Uterus (tissue), 2 donors: ENCODE data around the gene AKR1D1.

ENCODE experiments used
- POLR2A ChIP-seq, 2 donors: fragments of 450-650 bp; IDR thresholded peaks; one replicate each; pipeline ENCODE4 v1.6.1; 2016; ENCODE audit warnings: antibody characterized with exemption in 2 of 2, mild to moderate bottlenecking in 1 of 2, moderate library complexity in 1 of 2
- TF ChIP-seq, protein P1 (sequence below), 4 experiments: fragments of 200-600 bp in 2 of 4; fragments of 450-650 bp in 2 of 4; sonication (generic) in 2 of 4; IDR thresholded peaks; one replicate each; pipeline ENCODE4 v1.5.1; 2016 to 2019; ENCODE audit warnings: antibody characterized with exemption in 4 of 4, mild to moderate bottlenecking in 2 of 4, moderate library complexity in 1 of 4

DNA sequence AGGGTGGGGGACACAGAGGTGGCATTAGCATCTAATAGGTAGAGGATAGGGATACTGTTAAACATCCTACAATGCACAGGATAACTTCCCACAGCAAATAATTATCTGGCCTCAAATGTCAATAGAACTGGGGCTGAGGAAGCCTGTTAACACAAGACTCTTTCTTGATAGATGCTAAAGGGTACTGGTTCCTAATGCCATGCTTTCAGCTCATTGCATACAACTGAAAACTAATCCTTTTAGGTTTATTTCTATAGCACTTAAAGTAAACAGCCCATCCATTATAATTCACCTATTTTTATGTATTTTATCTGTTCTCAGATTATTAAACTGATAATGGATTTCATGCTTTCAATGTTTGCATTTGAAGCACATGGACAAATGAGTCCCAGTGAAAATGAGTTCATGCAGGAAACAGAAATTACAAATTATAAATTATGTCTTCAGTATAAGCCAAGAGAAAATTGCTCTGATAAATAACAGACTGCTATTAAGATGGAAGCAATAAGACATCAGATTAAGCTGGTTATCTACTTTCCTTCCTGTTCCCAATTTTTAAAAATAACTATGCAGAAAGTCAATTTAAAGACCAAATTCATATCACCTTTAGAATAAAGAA lies 66.4 kb downstream of the AKR1D1 start:
- TF ChIP-seq, protein P1, sequence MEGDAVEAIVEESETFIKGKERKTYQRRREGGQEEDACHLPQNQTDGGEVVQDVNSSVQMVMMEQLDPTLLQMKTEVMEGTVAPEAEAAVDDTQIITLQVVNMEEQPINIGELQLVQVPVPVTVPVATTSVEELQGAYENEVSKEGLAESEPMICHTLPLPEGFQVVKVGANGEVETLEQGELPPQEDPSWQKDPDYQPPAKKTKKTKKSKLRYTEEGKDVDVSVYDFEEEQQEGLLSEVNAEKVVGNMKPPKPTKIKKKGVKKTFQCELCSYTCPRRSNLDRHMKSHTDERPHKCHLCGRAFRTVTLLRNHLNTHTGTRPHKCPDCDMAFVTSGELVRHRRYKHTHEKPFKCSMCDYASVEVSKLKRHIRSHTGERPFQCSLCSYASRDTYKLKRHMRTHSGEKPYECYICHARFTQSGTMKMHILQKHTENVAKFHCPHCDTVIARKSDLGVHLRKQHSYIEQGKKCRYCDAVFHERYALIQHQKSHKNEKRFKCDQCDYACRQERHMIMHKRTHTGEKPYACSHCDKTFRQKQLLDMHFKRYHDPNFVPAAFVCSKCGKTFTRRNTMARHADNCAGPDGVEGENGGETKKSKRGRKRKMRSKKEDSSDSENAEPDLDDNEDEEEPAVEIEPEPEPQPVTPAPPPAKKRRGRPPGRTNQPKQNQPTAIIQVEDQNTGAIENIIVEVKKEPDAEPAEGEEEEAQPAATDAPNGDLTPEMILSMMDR (IDR thresholded peaks at IDR 0.05), result no peak
- no peak for TF ChIP-seq POLR2A (IDR thresholded peaks at IDR 0.05)
